ENCODE data around the gene YJU2. TPM values are rescaled to one million over a fixed set of nuclear protein-coding genes. Genes with fewer than 3 reads are reported as not detected.

YJU2 gene
- total RNA-seq, 1 experiment from 2014 or later: 26.9 TPM

DNA sequence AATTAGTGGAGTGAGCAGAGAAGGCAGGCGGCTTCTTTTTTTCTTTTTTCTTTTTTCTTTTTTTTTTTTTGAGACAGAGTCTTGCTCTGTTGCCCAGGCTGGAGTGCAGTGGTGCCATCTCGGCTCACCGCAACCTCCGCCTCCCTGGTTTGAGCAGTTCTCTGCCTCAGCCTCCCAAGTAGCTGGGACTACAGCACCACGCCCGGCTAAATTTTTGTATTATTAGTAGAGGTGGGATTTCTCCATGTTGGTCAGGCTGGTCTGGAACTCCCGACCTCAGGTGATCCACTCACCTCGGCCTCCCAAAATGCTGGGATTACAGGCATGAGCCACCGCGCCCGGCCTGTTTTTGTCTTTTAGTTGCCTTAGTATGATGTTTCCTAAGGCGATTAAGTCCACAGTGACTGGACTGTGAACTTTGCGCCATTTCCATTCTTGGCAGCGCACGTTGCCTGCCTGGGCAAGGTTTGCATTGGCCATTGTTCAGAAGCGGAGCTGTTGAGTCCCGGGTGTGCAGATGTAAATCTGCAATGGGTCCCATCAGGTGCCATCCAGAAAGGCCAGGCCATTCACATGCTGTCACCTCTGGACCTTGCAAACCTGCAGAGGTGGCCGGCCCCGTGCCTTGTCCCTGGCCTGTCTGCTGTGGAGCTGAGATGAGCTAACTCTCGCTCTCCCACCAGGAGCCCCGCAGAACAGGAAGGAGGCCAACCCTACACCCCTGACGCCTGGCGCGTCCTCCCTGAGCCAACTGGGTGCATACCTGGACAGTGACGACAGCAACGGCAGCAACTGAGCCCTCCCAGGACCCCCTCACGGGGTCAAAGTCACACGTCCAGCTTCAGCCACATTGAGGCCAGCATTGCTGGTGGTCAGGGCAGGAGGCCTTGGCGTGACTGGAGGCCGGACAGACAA, 21.3 kb downstream of the YJU2 start:
- no peaks in the 10 kb centered on the region for H3K9me2 ChIP-seq (ENCODE audit: insufficient read depth)
- H3K4me3 ChIP-seq (replicated peaks in 1 of 2; ENCODE audit: low read depth in 1 of 2, low read length in 2 of 2): no peak overlapping the region
- H3K4me1 ChIP-seq (ENCODE audit: control insufficient read depth in 1 of 2, insufficient read depth in 2 of 2, low read length in 2 of 2): peaks cover 0 to 7% of the 10 kb centered on the region in 2 experiments; a peak in 1 of 4 replicates
- no TSS peak for BruUV-seq (replicated peaks)
- no peak overlapping the region for H3K9ac ChIP-seq (ENCODE audit: low read length)
- no peaks in the 10 kb centered on the region for H3K9me3 ChIP-seq (ENCODE audit: control insufficient read depth in 1 of 2, insufficient read depth in 1 of 2, low read depth in 1 of 2, low read length in 2 of 2)
- intact Hi-C loops (cut with micrococcal nuclease): loop anchor here (1.0 to 10.0 kb wide), 3 partner anchors 84 to 257 kb away; partner anchors contain the start of gene SH3GL1
- H4K20me1 ChIP-seq (ENCODE audit: insufficient read depth): no peaks in the 10 kb centered on the region
- ChIA-PET POLR2A (no interaction called here), RAD21 (ENCODE audit: low non-redundant PET in 1 of 2, low total read pairs in 2 of 2, uncharacterized antibody in 2 of 2, unreplicated experiment in 2 of 2) (interaction anchor here (2.0 to 2.2 kb wide), 2 partner anchors 84 kb away, joined by 15 to 17 read pairs; no protein-coding TSS in a partner anchor), CTCF (interaction anchor here (0.8 to 2.9 kb wide), 10 partner anchors 8 to 267 kb away, joined by 3 to 25 read pairs (median 7); partner anchors contain the start of genes CHAF1A, PLIN5 and YJU2)
- no peaks in the 10 kb centered on the region for H3K79me2 ChIP-seq (ENCODE audit: insufficient read depth, low read length)
- TF ChIP-seq EZH2phosphoT487 (IDR thresholded peaks at IDR 0.05; ENCODE audit: borderline replicate concordance) (no peak), ZFX (IDR thresholded peaks at IDR 0.05) (no peak), SIN3A (IDR thresholded peaks at IDR 0.05; ENCODE audit: low read depth) (no peak), ZNF274 (IDR thresholded peaks at IDR 0.05; ENCODE audit: low read depth, low read length) (no peak), FOSL1 (IDR thresholded peaks at IDR 0.05; ENCODE audit: low read depth) (no peak), CEBPB (IDR thresholded peaks at IDR 0.05; ENCODE audit: low read depth) (no peak), EZH2 (IDR thresholded peaks at IDR 0.05) (no peak), CBX3 (IDR thresholded peaks at IDR 0.05; ENCODE audit: low read depth) (no peak), RAD21 (IDR thresholded peaks at IDR 0.05; ENCODE audit: low read depth) (no peak), EGR1 (IDR thresholded peaks at IDR 0.05; ENCODE audit: low read depth) (no peak), ELF1 (IDR thresholded peaks at IDR 0.05; ENCODE audit: borderline replicate concordance, low read depth) (no peak), SRF (IDR thresholded peaks at IDR 0.05; ENCODE audit: low read depth) (no peak)
- TF ChIP-seq, protein P1, sequence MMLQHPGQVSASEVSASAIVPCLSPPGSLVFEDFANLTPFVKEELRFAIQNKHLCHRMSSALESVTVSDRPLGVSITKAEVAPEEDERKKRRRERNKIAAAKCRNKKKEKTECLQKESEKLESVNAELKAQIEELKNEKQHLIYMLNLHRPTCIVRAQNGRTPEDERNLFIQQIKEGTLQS (IDR thresholded peaks at IDR 0.05): no peak
- TF ChIP-seq, protein P2, sequence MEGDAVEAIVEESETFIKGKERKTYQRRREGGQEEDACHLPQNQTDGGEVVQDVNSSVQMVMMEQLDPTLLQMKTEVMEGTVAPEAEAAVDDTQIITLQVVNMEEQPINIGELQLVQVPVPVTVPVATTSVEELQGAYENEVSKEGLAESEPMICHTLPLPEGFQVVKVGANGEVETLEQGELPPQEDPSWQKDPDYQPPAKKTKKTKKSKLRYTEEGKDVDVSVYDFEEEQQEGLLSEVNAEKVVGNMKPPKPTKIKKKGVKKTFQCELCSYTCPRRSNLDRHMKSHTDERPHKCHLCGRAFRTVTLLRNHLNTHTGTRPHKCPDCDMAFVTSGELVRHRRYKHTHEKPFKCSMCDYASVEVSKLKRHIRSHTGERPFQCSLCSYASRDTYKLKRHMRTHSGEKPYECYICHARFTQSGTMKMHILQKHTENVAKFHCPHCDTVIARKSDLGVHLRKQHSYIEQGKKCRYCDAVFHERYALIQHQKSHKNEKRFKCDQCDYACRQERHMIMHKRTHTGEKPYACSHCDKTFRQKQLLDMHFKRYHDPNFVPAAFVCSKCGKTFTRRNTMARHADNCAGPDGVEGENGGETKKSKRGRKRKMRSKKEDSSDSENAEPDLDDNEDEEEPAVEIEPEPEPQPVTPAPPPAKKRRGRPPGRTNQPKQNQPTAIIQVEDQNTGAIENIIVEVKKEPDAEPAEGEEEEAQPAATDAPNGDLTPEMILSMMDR (IDR thresholded peaks at IDR 0.05 in 2 of 3, conservative IDR thresholded peaks at IDR 0.05 in 1 of 3; ENCODE audit: borderline replicate concordance in 1 of 3, insufficient read depth in 1 of 3, low read depth in 2 of 3, low read length in 2 of 3): no peak
- TF ChIP-seq, protein P3, sequence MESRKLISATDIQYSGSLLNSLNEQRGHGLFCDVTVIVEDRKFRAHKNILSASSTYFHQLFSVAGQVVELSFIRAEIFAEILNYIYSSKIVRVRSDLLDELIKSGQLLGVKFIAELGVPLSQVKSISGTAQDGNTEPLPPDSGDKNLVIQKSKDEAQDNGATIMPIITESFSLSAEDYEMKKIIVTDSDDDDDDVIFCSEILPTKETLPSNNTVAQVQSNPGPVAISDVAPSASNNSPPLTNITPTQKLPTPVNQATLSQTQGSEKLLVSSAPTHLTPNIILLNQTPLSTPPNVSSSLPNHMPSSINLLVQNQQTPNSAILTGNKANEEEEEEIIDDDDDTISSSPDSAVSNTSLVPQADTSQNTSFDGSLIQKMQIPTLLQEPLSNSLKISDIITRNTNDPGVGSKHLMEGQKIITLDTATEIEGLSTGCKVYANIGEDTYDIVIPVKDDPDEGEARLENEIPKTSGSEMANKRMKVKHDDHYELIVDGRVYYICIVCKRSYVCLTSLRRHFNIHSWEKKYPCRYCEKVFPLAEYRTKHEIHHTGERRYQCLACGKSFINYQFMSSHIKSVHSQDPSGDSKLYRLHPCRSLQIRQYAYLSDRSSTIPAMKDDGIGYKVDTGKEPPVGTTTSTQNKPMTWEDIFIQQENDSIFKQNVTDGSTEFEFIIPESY (IDR thresholded peaks at IDR 0.05; ENCODE audit: extremely low read depth, insufficient replicate concordance, low read length): no peak
- H3K27me3 ChIP-seq (ENCODE audit: insufficient read depth, low read length): no peaks in the 10 kb centered on the region
- DNase-seq (ENCODE audit: low read depth, low spot score): no peak
- no peak overlapping the region for H3K4me2 ChIP-seq (ENCODE audit: low read length)
- no peak for ATAC-seq
- H3K36me3 ChIP-seq (ENCODE audit: control insufficient read depth in 1 of 2, insufficient read depth in 2 of 2, low read length in 2 of 2): peaks cover 2 to 14% of the 10 kb centered on the region in 2 experiments; a peak in 3 of 4 replicates
- H3K27ac ChIP-seq (ENCODE audit: low read depth, low read length): peak overlapping the region; percentile 18; the same call in 1 of the 2 replicates
- H2AFZ ChIP-seq (ENCODE audit: low read depth, low read length, poor library complexity, severe bottlenecking): no peak overlapping the region
